Fibroblast of lung (primary cell): ENCODE data around the gene SLC24A4. TPM values are rescaled to one million over a fixed set of nuclear protein-coding genes. Genes with fewer than 3 reads are reported as not detected.
"Not testable (repeated sequence)": the region's sequence is repeated elsewhere in the genome, so short reads cannot be mapped to it uniquely, and the experiment has no call there.

Source experiments
- DNase-seq, 2 donors: peaks; one replicate each; pipeline versions ENCODE4 v3.0.0 to v3.0.0-alpha.2; 2010; ENCODE audit warnings: low read depth in 2 of 2
- H2AFZ ChIP-seq: 2 replicates; pipeline ENCODE4 v1.5.1; 2012; ENCODE audit warnings: low read length, control low read depth, inconsistent platforms
- H3K27ac ChIP-seq: 2 replicates; pipeline ENCODE4 v1.5.1; 2011; ENCODE audit warnings: low read length, control low read depth; ENCODE audit not compliant: insufficient read depth
- H3K27me3 ChIP-seq: 2 replicates; pipeline ENCODE4 v1.5.1; 2011; ENCODE audit warnings: mild to moderate bottlenecking, low read length; ENCODE audit not compliant: control insufficient read depth, insufficient read depth
- H3K36me3 ChIP-seq: 2 replicates; pipeline ENCODE4 v1.5.1; 2011; ENCODE audit warnings: low read length; ENCODE audit not compliant: control insufficient read depth, insufficient read depth
- H3K4me1 ChIP-seq: 2 replicates; pipeline ENCODE4 v1.5.1; 2011; ENCODE audit warnings: low read length; ENCODE audit not compliant: control insufficient read depth, insufficient read depth; ENCODE audit errors: extremely low read depth
- H3K4me2 ChIP-seq: 2 replicates; pipeline ENCODE4 v1.5.1; 2011; ENCODE audit warnings: low read length, control low read depth; ENCODE audit not compliant: insufficient read depth; ENCODE audit errors: extremely low read depth
- H3K4me3 ChIP-seq, 4 experiments: fragments of 200-600 bp in 1 of 4; sonication (generic) in 1 of 4; replicated peaks in 1 of 4; 2 replicates each; pipeline ENCODE4 v1.5.1; 2011 to 2016; ENCODE audit warnings: low read length in 4 of 4, low read depth in 3 of 4, mild to moderate bottlenecking in 3 of 4, control low read depth in 2 of 4, inconsistent platforms in 1 of 4, mixed read lengths in 1 of 4; ENCODE audit not compliant: insufficient read depth in 1 of 4; ENCODE audit errors: control extremely low read depth in 1 of 4
- H3K79me2 ChIP-seq: 2 replicates; pipeline ENCODE4 v1.5.1; 2012; ENCODE audit warnings: mild to moderate bottlenecking, low read length, inconsistent platforms; ENCODE audit not compliant: control insufficient read depth, insufficient read depth
- H3K9ac ChIP-seq: 2 replicates; pipeline ENCODE4 v1.5.1; 2011; ENCODE audit warnings: mild to moderate bottlenecking, low read length, control low read depth; ENCODE audit not compliant: insufficient read depth
- H3K9me3 ChIP-seq: 2 replicates; pipeline ENCODE4 v1.5.1; 2012; ENCODE audit warnings: low read depth, low read length; ENCODE audit not compliant: control insufficient read depth, insufficient read depth
- H4K20me1 ChIP-seq: 2 replicates; pipeline ENCODE4 v1.5.1; 2011; ENCODE audit warnings: low read length; ENCODE audit not compliant: control insufficient read depth, insufficient read depth; ENCODE audit errors: extremely low read depth
- EZH2 ChIP-seq: IDR thresholded peaks from 2 replicates; pipeline ENCODE4 v1.5.1; 2012; ENCODE audit warnings: low read length, control low read depth, mild to moderate bottlenecking; ENCODE audit errors: missing control alignments
- polyA plus RNA-seq, 2 donors: library from polyadenylated mRNA; depleted of rRNA in 1 of 2; stranded (reverse) in 1 of 2; unstranded in 1 of 2; fragments of >200 nt; gene quantifications; 2 replicates each; pipeline ENCODE4 v1.2.1, GENCODE V29; 2011 to 2012; ENCODE audit warnings: missing spikeins in 1 of 2
- total RNA-seq: library from RNA; depleted of rRNA; stranded (reverse); fragments of >200 nt; gene quantifications from 2 replicates; pipeline ENCODE4 v1.2.1, GENCODE V29; 2014
- TF ChIP-seq, protein P1 (sequence below), 2 donors: IDR thresholded peaks in 1 of 2; conservative IDR thresholded peaks in 1 of 2; 1 replicate in 1 of 2; 2 replicates in 1 of 2; pipeline ENCODE4 v1.5.1; 2011 to 2012; ENCODE audit warnings: low read length in 2 of 2, control low read depth in 1 of 2, inconsistent platforms in 1 of 2, low read depth in 1 of 2, mild to moderate bottlenecking in 1 of 2

SLC24A4 gene
- total and polyA plus RNA-seq, 2 donors (not counting 1 experiment from before 2014, with no cell fraction given): 0.03 TPM; not detected in 1

DNA sequence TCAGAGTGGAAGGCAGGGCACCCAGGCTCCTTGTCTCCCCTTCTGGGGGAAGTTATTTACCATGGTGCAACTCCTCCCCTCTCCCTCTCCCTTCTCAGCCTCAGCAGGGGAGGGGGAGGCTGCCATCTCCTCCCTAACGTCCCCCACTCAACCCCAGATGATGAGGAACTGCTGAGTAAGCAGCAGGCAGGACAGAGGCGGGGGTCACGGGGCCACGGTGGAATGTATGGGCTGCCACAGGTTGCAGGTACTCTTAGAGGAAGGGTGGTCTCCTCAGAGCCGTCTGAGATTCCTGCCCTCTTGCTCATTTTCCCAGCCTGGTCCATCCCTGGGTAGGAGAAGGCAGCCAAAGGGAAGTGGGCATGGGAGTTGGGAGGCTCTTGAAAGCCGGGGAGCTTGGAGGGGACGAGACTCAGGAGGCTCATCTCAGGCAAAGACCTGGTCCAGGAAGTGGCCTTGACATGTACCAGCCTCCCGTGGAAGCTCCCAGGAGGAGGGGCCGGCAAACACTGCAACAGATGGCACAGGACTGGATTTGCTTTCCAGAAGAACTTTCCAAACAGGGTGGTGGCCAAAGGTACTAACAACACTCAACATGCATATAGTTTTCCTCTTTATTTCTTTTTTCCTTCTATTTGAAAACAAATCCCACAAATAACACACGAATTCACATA is 209.7 kb downstream of the SLC24A4 start:
- Histone ChIP-seq H2AFZ (no peak overlapping the region), H3K79me2 (peaks cover 29% of the 10 kb centered on the region), H3K27ac (no peak overlapping the region)

DNA sequence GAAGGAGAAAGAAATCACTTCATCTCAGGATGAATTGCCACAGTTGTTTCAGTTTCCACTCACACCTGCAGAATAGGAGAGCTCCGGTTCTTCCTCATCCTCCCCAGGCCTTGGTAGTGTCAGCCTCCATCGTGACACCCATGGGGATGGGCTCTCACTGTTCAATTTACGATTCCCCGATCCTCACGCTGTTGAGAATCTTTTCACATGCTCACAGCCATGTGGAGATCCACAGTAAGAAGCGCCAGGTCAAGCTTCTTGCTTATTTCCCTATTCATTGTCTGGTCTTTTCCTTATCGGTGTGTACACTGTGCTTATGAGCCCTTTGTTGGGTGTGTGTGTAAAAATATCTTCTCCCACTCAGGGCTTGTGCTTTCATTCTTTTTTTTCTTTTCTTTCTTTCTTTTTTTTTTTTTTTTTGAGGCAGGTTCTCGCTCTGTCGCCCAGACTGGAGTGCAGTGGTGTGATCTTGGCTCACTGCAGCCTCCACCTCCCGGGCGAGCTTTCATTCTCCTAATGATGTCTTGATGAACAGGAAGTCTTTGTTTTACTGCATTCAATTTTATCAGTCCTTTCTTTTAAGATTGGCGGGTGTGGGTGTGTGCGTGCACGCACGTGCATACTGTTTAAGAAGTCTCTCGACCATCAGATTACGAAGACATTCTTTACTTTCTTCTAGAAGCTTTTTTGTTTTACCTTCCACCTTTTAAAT is 212.1 kb downstream of the SLC24A4 start:
- Histone ChIP-seq H3K4me3 (no peak overlapping the region), H3K79me2 (peaks cover 28% of the 10 kb centered on the region), H2AFZ (no peak overlapping the region), H3K27ac (no peak overlapping the region), H3K9ac (no peak overlapping the region), H4K20me1 (no peaks in the 10 kb centered on the region), H3K9me3 (no peaks in the 10 kb centered on the region), H3K36me3 (no peaks in the 10 kb centered on the region), H3K4me1 (peaks cover 19% of the 10 kb centered on the region), H3K27me3 (no peaks in the 10 kb centered on the region), H3K4me2 (no peak overlapping the region)
- no peak for DNase-seq
- no peak for TF ChIP-seq EZH2
- TF ChIP-seq, protein P1, sequence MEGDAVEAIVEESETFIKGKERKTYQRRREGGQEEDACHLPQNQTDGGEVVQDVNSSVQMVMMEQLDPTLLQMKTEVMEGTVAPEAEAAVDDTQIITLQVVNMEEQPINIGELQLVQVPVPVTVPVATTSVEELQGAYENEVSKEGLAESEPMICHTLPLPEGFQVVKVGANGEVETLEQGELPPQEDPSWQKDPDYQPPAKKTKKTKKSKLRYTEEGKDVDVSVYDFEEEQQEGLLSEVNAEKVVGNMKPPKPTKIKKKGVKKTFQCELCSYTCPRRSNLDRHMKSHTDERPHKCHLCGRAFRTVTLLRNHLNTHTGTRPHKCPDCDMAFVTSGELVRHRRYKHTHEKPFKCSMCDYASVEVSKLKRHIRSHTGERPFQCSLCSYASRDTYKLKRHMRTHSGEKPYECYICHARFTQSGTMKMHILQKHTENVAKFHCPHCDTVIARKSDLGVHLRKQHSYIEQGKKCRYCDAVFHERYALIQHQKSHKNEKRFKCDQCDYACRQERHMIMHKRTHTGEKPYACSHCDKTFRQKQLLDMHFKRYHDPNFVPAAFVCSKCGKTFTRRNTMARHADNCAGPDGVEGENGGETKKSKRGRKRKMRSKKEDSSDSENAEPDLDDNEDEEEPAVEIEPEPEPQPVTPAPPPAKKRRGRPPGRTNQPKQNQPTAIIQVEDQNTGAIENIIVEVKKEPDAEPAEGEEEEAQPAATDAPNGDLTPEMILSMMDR (conservative IDR thresholded peaks at IDR 0.05 in 1 of 2, IDR thresholded peaks at IDR 0.05 in 1 of 2; ENCODE audit: low read depth in 1 of 2, low read length in 2 of 2): no peak

More for the DNA sequence above, 209.7 kb downstream of the SLC24A4 start:
- Histone ChIP-seq H3K27me3 (no peaks in the 10 kb centered on the region), H3K4me3 (no peak overlapping the region), H3K4me1 (peaks cover 10% of the 10 kb centered on the region), H3K9me3 (no peaks in the 10 kb centered on the region), H4K20me1 (no peaks in the 10 kb centered on the region), H3K36me3 (no peaks in the 10 kb centered on the region), H3K4me2 (no peak overlapping the region), H3K9ac (no peak overlapping the region)
- no peak for TF ChIP-seq EZH2
- TF ChIP-seq, protein P1 (conservative IDR thresholded peaks at IDR 0.05 in 1 of 2, IDR thresholded peaks at IDR 0.05 in 1 of 2; ENCODE audit: low read depth in 1 of 2, low read length in 2 of 2): no peak
- DNase-seq: no peak

DNA sequence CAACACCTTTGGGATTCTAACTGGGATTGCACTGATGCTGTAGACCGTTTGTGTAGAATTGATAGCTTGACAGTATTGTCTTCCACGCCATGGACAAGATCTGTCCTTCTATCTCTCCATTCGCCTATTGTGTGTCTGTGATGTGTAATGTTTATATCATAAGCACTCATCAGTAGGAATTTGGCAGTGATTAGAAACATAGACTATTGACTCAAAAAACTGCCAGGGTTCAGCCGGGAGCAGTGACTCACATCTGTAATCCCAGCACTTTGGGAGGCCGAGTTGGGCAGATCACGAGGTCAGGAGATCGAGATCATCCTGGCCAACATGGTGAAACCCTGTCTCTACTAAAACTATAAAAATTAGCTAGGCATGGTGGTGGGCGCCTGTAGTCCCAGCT is 213.3 kb downstream of the SLC24A4 start:
- not testable (repeated sequence) for H3K27me3 ChIP-seq, H2AFZ ChIP-seq, H4K20me1 ChIP-seq, H3K9ac ChIP-seq, H3K36me3 ChIP-seq, H3K4me2 ChIP-seq, H3K9me3 ChIP-seq, H3K4me3 ChIP-seq
- Histone ChIP-seq H3K79me2 (peaks cover 20% of the 10 kb centered on the region), H3K27ac (peak overlapping the region; percentile 39), H3K4me1 (peaks cover 23% of the 10 kb centered on the region)
- DNase-seq: peak; percentile 75 to 81
